Measurements from ENCODE around the gene DSE. TPM values are rescaled to one million over a fixed set of nuclear protein-coding genes. Genes with fewer than 3 reads are reported as not detected.

DSE gene
- total RNA-seq, 3 donors from 2014 or later = 2.0 to 4.7 (median 3.4) TPM

DNA sequence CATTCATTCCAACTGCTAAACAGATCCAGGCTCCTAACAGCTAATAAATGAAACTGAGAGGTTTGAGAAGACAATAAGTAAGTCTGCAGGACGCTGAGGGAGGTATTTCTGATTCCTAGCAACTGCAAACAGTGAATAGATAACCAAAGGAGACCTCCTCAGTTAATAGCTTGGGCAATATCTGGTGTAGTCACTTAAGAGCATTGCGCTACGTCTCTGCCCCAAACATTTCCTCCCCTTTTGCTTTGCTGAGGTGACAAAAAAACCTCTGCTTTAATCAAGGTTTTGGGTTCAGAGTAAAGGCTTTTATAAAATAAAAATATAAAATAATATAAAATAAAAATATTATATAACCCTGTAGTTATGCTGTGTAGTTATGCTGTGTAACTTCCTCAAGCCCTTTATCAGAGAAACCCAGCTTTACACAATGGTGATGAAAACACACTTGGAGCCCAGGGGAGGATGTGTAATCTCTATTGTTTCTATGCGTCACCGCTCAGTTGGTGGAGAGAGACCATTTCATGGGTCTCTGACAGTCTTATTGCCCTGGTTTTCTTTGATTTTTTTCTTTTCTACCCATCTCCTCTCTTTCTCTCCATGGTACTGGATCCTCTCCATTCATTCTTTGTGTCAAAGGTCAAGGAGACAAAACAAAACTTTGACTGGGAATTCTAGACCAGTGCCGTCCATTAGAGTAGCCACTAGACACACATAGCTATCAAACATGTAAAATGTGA lies 121.8 kb downstream of the DSE start:
- H3K27me3 Mint-ChIP-seq (ENCODE audit: low read depth) = peaks cover 14% of the 10 kb centered on the region
- peaks cover 5% of the 10 kb centered on the region for H3K9me3 Mint-ChIP-seq
- H3K4me1 Mint-ChIP-seq (ENCODE audit: low read depth) = no peaks in the 10 kb centered on the region
- H3K36me3 Mint-ChIP-seq (ENCODE audit: insufficient read depth) = no peaks in the 10 kb centered on the region
- no peak for ATAC-seq
- no peak for DNase-seq
- no peak overlapping the region for H3K4me3 Mint-ChIP-seq

Other genes with a start within 250 kb of the DSE start
- gene COL10A1, start 244.8 kb upstream of the DSE start, total RNA-seq = not detected
- 10 to 100 TPM; 17.3 to 19.2 (median 18.5) TPM for gene TSPYL4, start 116.9 kb upstream of the DSE start, total RNA-seq
- gene TSPYL1, start 91.0 kb upstream of the DSE start, total RNA-seq = 10 to 100 TPM; 42.8 to 53.4 (median 46.3) TPM
- 1 to 10 TPM; 1.5 to 2.3 (median 1.7) TPM for gene CALHM6, start 90.4 kb downstream of the DSE start, total RNA-seq
- gene CALHM5, start 140.7 kb downstream of the DSE start, total RNA-seq = not detected
- gene TRAPPC3L, start 174.7 kb downstream of the DSE start, total RNA-seq = not detected
- not detected for gene CALHM4, start 182.8 kb downstream of the DSE start, total RNA-seq
- 10 to 100 TPM; 53.6 to 58.6 (median 57.6) TPM for gene RWDD1, start 200.6 kb downstream of the DSE start, total RNA-seq
- gene RSPH4A, start 245.5 kb downstream of the DSE start, total RNA-seq = under 1 TPM; 0.29 to 0.43 (median 0.40) TPM